Measurements from ENCODE around the gene LMBRD2. TPM values are rescaled to one million over a fixed set of nuclear protein-coding genes. Genes with fewer than 3 reads are reported as not detected.

LMBRD2 gene
- total RNA-seq, 3 donors from 2014 or later (not counting 1 experiment from before 2014, with no cell fraction given) = 6.9 to 9.8 (median 9.6) TPM

GRCh38 chr5:36059571-36060419 is 91.9 kb downstream of the LMBRD2 start:
- no peak overlapping the region for H3K4me3 ChIP-seq (ENCODE audit: low read length)
- H3K36me3 ChIP-seq (ENCODE audit: control insufficient read depth, insufficient read depth, low read length) = no peaks in the 10 kb centered on the region
- no peaks in the 10 kb centered on the region for H3K9me3 ChIP-seq (ENCODE audit: control insufficient read depth, insufficient read depth, low read length)
- Mint-ChIP-seq H3K9me3 (no peaks in the 10 kb centered on the region), H3K4me1 (no peaks in the 10 kb centered on the region), H3K36me3 (no peaks in the 10 kb centered on the region), H3K27me3 (ENCODE audit: low read depth in 2 of 2) (peaks cover 4 to 8% of the 10 kb centered on the region in 2 donors), H3K4me3 (no peak overlapping the region), H3K27ac (no peak overlapping the region)
- DNase-seq (no peak), ATAC-seq (no peak)
- 73% methylated on average over 5 of the region's 5 CpGs for WGBS (ENCODE audit: insufficient coverage)
- H3K4me1 ChIP-seq (ENCODE audit: control insufficient read depth, insufficient read depth, low read length) = no peaks in the 10 kb centered on the region
- H3K27ac ChIP-seq (ENCODE audit: low read length) = no peak overlapping the region
- intact Hi-C loops (cut with micrococcal nuclease) = no loop called here
- TF ChIP-seq CTCF (IDR thresholded peaks at IDR 0.05) = no peak
- H3K27me3 ChIP-seq (ENCODE audit: control insufficient read depth, insufficient read depth, low read length) = no peaks in the 10 kb centered on the region

GRCh38 chr5:36058776-36059175 is 92.9 kb downstream of the LMBRD2 start:
- intact Hi-C loops (cut with micrococcal nuclease) = no loop called here
- Mint-ChIP-seq H3K4me3 (no peak overlapping the region), H3K27me3 (ENCODE audit: low read depth in 2 of 2) (peaks cover 4 to 8% of the 10 kb centered on the region in 2 donors), H3K9me3 (no peaks in the 10 kb centered on the region), H3K36me3 (no peaks in the 10 kb centered on the region), H3K27ac (no peak overlapping the region), H3K4me1 (no peaks in the 10 kb centered on the region)
- Histone ChIP-seq H3K36me3 (ENCODE audit: control insufficient read depth, insufficient read depth, low read length) (no peaks in the 10 kb centered on the region), H3K9me3 (ENCODE audit: control insufficient read depth, insufficient read depth, low read length) (no peaks in the 10 kb centered on the region), H3K4me1 (ENCODE audit: control insufficient read depth, insufficient read depth, low read length) (no peaks in the 10 kb centered on the region), H3K27ac (ENCODE audit: low read length) (no peak overlapping the region), H3K4me3 (ENCODE audit: low read length) (no peak overlapping the region), H3K27me3 (ENCODE audit: control insufficient read depth, insufficient read depth, low read length) (no peaks in the 10 kb centered on the region)
- DNase-seq (no peak), ATAC-seq (no peak)
- no peak for TF ChIP-seq CTCF (IDR thresholded peaks at IDR 0.05)
- WGBS (ENCODE audit: insufficient coverage) = 78% methylated on average over 2 of the region's 2 CpGs

- H3K4me1 Mint-ChIP-seq = no peaks in the 10 kb centered on the region
- DNase-seq (no peak), ATAC-seq (no peak)
- WGBS (ENCODE audit: insufficient coverage) = 64% methylated on average over 2 of the region's 2 CpGs
- intact Hi-C loops (cut with micrococcal nuclease) = no loop called here
- Histone ChIP-seq H3K36me3 (ENCODE audit: control insufficient read depth, insufficient read depth, low read length) (no peaks in the 10 kb centered on the region), H3K4me1 (ENCODE audit: control insufficient read depth, insufficient read depth, low read length) (no peaks in the 10 kb centered on the region), H3K9me3 (ENCODE audit: control insufficient read depth, insufficient read depth, low read length) (no peaks in the 10 kb centered on the region), H3K27me3 (ENCODE audit: control insufficient read depth, insufficient read depth, low read length) (no peaks in the 10 kb centered on the region), H3K27ac (ENCODE audit: low read length) (no peak overlapping the region), H3K4me3 (ENCODE audit: low read length) (no peak overlapping the region)
- no peaks in the 10 kb centered on the region for H3K36me3 Mint-ChIP-seq
- TF ChIP-seq CTCF (IDR thresholded peaks at IDR 0.05) = no peak
- H3K9me3 Mint-ChIP-seq = no peaks in the 10 kb centered on the region
- H3K27me3 Mint-ChIP-seq (ENCODE audit: low read depth in 2 of 2) = peaks cover 8 to 17% of the 10 kb centered on the region in 2 donors
- H3K27ac Mint-ChIP-seq = no peak overlapping the region
- no peak overlapping the region for H3K4me3 Mint-ChIP-seq
These were observed 94.3 kb downstream of the LMBRD2 start for GRCh38 chr5:36057386-36057785.
